ENCODE data around the gene TLR9.

Gene TLR9

DNA sequence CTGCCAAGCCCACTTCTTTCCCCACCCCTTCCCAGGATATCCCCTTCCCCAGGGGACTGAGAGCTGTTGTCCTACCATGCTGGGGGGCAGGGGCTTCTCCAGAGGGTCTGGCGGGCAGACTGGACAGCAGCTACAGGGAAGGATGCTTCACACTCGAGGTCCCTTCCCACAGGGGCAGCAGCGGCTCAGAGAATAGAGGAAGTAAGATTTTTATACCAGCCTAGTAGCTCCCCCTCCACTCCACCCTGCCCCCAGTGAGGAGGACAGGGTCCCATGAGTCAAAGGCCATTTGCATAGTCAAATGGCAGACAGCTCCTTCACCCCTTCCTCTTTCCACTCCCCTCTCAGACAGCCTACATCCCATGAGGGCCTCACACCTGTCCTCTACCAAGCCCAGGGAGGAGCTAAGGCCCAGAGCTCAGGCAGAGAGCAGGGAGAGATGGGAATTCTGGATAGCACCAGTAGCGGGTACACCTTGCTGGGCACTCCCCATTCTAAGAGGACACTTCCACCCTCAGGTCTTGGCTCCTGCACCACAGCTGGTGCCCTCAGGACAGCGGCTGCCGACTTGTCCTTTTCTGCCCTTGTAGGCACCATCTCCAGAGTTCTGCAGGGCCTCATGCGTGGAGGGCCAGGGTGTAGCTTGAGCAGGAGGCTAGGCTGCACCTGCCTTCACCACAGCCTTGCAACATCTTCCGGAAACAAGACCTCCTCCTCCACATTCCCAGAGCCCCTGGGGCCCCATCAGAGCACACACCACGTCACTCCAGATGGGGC, at the start of gene TLR9:
Gene TLR9, minus strand, starts transcription at position 194 of the 777 bp plus-strand sequence. Its CDS starts 116 bp downstream, at position 78.
- TF ChIP-seq TEAD4 (IDR thresholded peaks at IDR 0.05) = no peak
- TF ChIP-seq YY1 (IDR thresholded peaks at IDR 0.05; ENCODE audit: low read depth) = no peak
- no peak for TF ChIP-seq ZBTB7A (IDR thresholded peaks at IDR 0.05; ENCODE audit: low read depth)
- TF ChIP-seq REST (IDR thresholded peaks at IDR 0.05; ENCODE audit: low read depth) = no peak
- no peak for TF ChIP-seq TAF1 (IDR thresholded peaks at IDR 0.05; ENCODE audit: low read depth)
- no peak for TF ChIP-seq EP300 (IDR thresholded peaks at IDR 0.05; ENCODE audit: borderline replicate concordance)
- TF ChIP-seq, protein P1, sequence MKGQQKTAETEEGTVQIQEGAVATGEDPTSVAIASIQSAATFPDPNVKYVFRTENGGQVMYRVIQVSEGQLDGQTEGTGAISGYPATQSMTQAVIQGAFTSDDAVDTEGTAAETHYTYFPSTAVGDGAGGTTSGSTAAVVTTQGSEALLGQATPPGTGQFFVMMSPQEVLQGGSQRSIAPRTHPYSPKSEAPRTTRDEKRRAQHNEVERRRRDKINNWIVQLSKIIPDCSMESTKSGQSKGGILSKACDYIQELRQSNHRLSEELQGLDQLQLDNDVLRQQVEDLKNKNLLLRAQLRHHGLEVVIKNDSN (IDR thresholded peaks at IDR 0.05) = no peak
- no peak for TF ChIP-seq CEBPB (IDR thresholded peaks at IDR 0.05)
- TF ChIP-seq TCF12 (IDR thresholded peaks at IDR 0.05; ENCODE audit: low read depth) = no peak
- no peak for TF ChIP-seq RAD21 (IDR thresholded peaks at IDR 0.05; ENCODE audit: low read depth)
- TF ChIP-seq, protein P2, sequence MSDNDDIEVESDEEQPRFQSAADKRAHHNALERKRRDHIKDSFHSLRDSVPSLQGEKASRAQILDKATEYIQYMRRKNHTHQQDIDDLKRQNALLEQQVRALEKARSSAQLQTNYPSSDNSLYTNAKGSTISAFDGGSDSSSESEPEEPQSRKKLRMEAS (IDR thresholded peaks at IDR 0.05) = no peak
- no peak for TF ChIP-seq EGR1 (IDR thresholded peaks at IDR 0.05)
- TF ChIP-seq CREB1 (IDR thresholded peaks at IDR 0.05; ENCODE audit: low read depth) = no peak
- TF ChIP-seq NFIC (IDR thresholded peaks at IDR 0.05) = no peak
- TF ChIP-seq FOXM1 (IDR thresholded peaks at IDR 0.05; ENCODE audit: borderline replicate concordance, low read depth) = no peak

DNA sequence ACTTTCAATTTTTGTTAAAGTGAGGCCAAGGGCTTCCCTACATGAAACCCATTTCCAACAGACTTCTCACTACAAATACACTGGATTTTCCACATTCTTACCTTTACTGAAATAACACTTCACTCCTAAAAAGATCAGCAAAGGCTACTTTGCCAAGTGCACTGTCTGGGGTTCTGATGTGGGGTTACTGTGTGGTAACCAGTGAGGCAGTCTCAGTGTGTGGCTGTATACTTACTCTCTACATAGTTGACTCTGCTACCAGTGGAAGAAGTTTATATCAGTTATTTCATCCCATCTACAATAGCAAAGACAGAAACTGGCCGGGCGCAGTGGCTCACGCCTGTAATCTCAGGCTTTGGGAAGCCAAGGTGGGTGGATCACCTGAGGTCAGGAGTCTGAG, 47.4 kb upstream of the TLR9 start:
- TF ChIP-seq FOXM1 (IDR thresholded peaks at IDR 0.05; ENCODE audit: borderline replicate concordance, low read depth) = no peak
- TF ChIP-seq, protein P2 (IDR thresholded peaks at IDR 0.05) = no peak
- TF ChIP-seq, protein P1 (IDR thresholded peaks at IDR 0.05) = no peak
- TF ChIP-seq TAF1 (IDR thresholded peaks at IDR 0.05; ENCODE audit: low read depth) = no peak
- no peak for TF ChIP-seq RAD21 (IDR thresholded peaks at IDR 0.05; ENCODE audit: low read depth)
- TF ChIP-seq CEBPB (IDR thresholded peaks at IDR 0.05) = no peak
- no peak for TF ChIP-seq REST (IDR thresholded peaks at IDR 0.05; ENCODE audit: low read depth)

DNA sequence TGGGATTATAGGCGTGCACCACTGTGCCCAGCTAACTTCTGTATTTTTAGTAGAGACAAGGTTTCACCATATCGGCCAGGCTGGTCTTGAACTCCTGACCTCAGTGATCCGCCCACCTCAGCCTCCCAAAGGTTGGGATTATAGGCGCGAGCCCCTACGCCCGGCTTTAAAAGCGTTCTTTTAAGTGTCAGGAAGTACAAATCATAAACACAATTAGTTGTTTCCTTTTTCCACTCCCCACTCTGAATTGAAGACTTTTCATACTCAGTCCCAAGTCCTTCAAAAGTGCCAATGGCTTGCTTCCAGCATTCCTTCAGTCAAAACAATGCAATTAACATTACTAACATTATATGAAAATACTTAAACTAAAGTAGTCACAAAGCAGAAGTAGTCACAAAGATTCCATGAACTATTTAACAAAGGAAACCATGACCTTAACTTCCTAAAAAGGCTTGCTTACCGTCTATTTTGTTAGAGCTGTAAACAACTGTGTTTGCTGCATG, 44.9 kb upstream of the TLR9 start:
- TF ChIP-seq RAD21 (IDR thresholded peaks at IDR 0.05; ENCODE audit: low read depth) = no peak
- TF ChIP-seq CEBPB (IDR thresholded peaks at IDR 0.05) = no peak
- no peak for TF ChIP-seq YY1 (IDR thresholded peaks at IDR 0.05; ENCODE audit: low read depth)
- no peak for TF ChIP-seq EGR1 (IDR thresholded peaks at IDR 0.05)
- TF ChIP-seq FOXM1 (IDR thresholded peaks at IDR 0.05; ENCODE audit: borderline replicate concordance, low read depth) = no peak
- TF ChIP-seq, protein P1 (IDR thresholded peaks at IDR 0.05) = no peak
- no peak for TF ChIP-seq NFIC (IDR thresholded peaks at IDR 0.05)
- TF ChIP-seq ZBTB7A (IDR thresholded peaks at IDR 0.05; ENCODE audit: low read depth) = no peak
- TF ChIP-seq, protein P2 (IDR thresholded peaks at IDR 0.05) = no peak
- no peak for TF ChIP-seq TEAD4 (IDR thresholded peaks at IDR 0.05)
- TF ChIP-seq CREB1 (IDR thresholded peaks at IDR 0.05; ENCODE audit: low read depth) = no peak
- TF ChIP-seq REST (IDR thresholded peaks at IDR 0.05; ENCODE audit: low read depth) = no peak

Measured in Ishikawa (cell line).